NB4 (cell line): ENCODE measurements around the gene CSF3.

Source experiments
- CTCF ChIP-seq: IDR thresholded peaks from one replicate; pipeline ENCODE4 v1.5.1; 2012; ENCODE audit warnings: low read depth, low read length
- MYC ChIP-seq: IDR thresholded peaks from 2 replicates; pipeline ENCODE4 v1.6.1; 2011; ENCODE audit warnings: low read depth, low read length
- POLR2A ChIP-seq: IDR thresholded peaks from 2 replicates; pipeline ENCODE4 v1.6.1; 2011; ENCODE audit warnings: mild to moderate bottlenecking; ENCODE audit not compliant: insufficient read length; ENCODE audit errors: extremely low read depth
- TF ChIP-seq, protein P1 (sequence below): IDR thresholded peaks from 2 replicates; pipeline ENCODE4 v1.6.1; 2011; ENCODE audit warnings: low read depth, low read length

- no peak for TF ChIP-seq CTCF
- no peak for TF ChIP-seq POLR2A
- TF ChIP-seq, protein P1, sequence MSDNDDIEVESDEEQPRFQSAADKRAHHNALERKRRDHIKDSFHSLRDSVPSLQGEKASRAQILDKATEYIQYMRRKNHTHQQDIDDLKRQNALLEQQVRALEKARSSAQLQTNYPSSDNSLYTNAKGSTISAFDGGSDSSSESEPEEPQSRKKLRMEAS, result no peak
- no peak for TF ChIP-seq MYC
Observed at GRCh38 chr17:40033339-40033738, 18.1 kb downstream of the CSF3 start.
